Measurements from ENCODE around the gene PHACTR3. TPM values are rescaled to one million over a fixed set of nuclear protein-coding genes. Genes with fewer than 3 reads are reported as not detected.

The PHACTR3 gene
- total RNA-seq, 1 donor from 2014 or later: not detected

DNA sequence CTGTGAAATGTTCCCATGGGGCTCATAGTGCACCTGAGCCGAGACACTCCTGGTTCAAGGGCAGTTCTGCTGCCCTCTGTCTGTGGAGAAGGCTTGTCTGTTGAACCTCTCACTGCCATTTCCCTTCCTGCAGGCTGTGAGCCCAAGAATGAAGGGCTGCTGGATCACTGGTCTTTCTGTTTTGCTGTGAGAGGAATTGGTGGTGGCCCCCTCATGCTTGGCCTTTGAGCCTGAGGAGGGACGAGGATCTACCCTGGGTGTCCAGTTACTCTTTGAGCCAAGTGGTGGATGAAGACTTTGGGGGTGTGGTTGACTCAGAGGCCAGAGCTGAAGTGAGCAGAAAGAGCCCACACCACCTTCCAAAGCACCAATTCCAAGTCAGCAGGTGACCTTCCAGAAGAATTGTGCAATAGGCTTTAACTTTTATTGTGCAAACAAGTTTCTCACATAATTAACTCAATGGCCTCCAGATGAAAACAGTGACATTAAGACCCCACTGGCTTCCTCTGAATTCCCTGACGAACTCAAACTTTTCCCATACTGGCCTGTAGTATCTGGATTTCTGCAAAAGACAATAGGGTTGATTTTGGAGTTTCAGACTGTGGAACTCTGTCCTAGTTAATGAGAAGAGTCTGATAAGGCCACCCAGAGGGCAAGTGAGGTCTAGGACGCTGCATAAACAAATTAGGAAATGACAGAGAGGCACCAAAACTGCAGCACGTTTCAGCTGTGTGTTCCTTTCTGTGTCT, 101.5 kb downstream of the PHACTR3 start:
- no peaks in the 10 kb centered on the region for H3K36me3 Mint-ChIP-seq (ENCODE audit: low read depth)
- no peak overlapping the region for H3K27ac Mint-ChIP-seq (ENCODE audit: unreplicated experiment)
- no peaks in the 10 kb centered on the region for H3K4me1 Mint-ChIP-seq (ENCODE audit: low read depth)
- no peaks in the 10 kb centered on the region for H3K9me3 Mint-ChIP-seq (ENCODE audit: low read depth)
- no peak for DNase-seq (ENCODE audit: low spot score)
- peaks cover 4% of the 10 kb centered on the region for H3K27me3 Mint-ChIP-seq (ENCODE audit: low read depth)
- TF ChIP-seq, protein P1, sequence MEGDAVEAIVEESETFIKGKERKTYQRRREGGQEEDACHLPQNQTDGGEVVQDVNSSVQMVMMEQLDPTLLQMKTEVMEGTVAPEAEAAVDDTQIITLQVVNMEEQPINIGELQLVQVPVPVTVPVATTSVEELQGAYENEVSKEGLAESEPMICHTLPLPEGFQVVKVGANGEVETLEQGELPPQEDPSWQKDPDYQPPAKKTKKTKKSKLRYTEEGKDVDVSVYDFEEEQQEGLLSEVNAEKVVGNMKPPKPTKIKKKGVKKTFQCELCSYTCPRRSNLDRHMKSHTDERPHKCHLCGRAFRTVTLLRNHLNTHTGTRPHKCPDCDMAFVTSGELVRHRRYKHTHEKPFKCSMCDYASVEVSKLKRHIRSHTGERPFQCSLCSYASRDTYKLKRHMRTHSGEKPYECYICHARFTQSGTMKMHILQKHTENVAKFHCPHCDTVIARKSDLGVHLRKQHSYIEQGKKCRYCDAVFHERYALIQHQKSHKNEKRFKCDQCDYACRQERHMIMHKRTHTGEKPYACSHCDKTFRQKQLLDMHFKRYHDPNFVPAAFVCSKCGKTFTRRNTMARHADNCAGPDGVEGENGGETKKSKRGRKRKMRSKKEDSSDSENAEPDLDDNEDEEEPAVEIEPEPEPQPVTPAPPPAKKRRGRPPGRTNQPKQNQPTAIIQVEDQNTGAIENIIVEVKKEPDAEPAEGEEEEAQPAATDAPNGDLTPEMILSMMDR (IDR thresholded peaks at IDR 0.05): no peak
- H3K4me3 Mint-ChIP-seq (ENCODE audit: unreplicated experiment): no peak overlapping the region

DNA sequence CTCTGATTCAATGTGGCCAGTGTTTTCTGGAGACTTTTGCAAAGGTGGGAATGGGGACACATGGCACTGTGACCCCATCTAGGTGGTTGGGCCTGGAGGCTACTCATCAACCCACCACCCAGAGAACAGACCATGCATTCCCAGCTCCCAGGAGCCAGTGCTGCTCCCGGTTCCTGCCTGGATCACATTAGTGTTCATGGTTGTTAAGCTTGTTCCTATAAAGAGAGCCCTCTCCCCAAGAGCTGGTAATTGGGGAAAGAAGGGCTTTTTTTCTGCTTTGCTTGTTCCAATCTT, 102.0 kb downstream of the PHACTR3 start:
- no peak overlapping the region for H3K4me3 Mint-ChIP-seq (ENCODE audit: unreplicated experiment)
- H3K9me3 Mint-ChIP-seq (ENCODE audit: low read depth): no peaks in the 10 kb centered on the region
- H3K27ac Mint-ChIP-seq (ENCODE audit: unreplicated experiment): no peak overlapping the region
- no peak for DNase-seq (ENCODE audit: low spot score)
- no peaks in the 10 kb centered on the region for H3K36me3 Mint-ChIP-seq (ENCODE audit: low read depth)
- peaks cover 4% of the 10 kb centered on the region for H3K27me3 Mint-ChIP-seq (ENCODE audit: low read depth)
- TF ChIP-seq, protein P1 (IDR thresholded peaks at IDR 0.05): no peak
- no peaks in the 10 kb centered on the region for H3K4me1 Mint-ChIP-seq (ENCODE audit: low read depth)

DNA sequence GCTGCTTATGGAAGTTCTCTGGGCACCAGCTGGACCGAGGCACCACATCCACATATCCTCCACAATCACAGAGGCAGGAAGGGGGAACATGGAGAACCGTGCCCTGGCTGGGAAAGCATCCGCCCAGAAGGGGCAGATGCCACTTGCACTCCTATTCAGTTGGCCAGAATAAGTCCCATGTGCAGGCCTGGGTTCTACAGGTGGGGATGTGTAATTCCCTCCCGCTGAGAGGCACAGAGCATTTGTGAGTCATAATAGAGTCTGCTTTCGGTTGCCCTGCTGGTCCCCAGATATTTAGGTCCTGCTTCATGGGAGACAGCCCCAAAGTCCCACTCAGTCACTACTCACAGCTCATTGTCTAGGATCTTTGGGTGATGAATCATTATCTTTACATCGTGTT, 104.0 kb downstream of the PHACTR3 start:
- Mint-ChIP-seq H3K9me3 (ENCODE audit: low read depth) (peaks cover 6% of the 10 kb centered on the region), H3K27me3 (ENCODE audit: low read depth) (no peaks in the 10 kb centered on the region), H3K36me3 (ENCODE audit: low read depth) (peaks cover 2% of the 10 kb centered on the region), H3K27ac (ENCODE audit: unreplicated experiment) (no peak overlapping the region), H3K4me1 (ENCODE audit: low read depth) (no peaks in the 10 kb centered on the region), H3K4me3 (ENCODE audit: unreplicated experiment) (no peak overlapping the region)
- DNase-seq (ENCODE audit: low spot score): no peak
- TF ChIP-seq, protein P1 (IDR thresholded peaks at IDR 0.05): no peak

DNA sequence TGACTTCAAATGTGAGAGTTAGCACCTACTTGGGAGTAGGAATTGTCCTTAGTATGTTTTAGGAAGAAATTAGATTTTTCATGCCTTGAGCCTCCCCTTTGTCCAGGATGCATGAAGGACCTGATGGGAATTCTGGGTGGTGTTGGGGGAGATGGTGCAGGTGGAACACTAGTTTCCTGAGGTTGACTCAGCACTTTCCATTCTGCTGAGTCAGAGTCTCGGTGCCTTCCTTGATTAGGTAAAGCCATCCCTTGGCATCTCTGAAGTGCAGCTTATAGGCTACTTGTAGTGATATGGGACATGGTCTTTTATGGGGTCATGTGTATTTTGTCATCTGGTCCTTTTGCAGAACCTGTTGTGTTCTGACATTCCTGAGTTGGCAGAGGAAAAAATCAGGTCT, 105.3 kb downstream of the PHACTR3 start:
- H3K4me3 Mint-ChIP-seq (ENCODE audit: unreplicated experiment): no peak overlapping the region
- H3K27ac Mint-ChIP-seq (ENCODE audit: unreplicated experiment): no peak overlapping the region
- TF ChIP-seq, protein P1 (IDR thresholded peaks at IDR 0.05): no peak
- peaks cover 12% of the 10 kb centered on the region for H3K9me3 Mint-ChIP-seq (ENCODE audit: low read depth)
- peaks cover 2% of the 10 kb centered on the region for H3K36me3 Mint-ChIP-seq (ENCODE audit: low read depth)
- DNase-seq (ENCODE audit: low spot score): no peak
- H3K27me3 Mint-ChIP-seq (ENCODE audit: low read depth): no peaks in the 10 kb centered on the region
- H3K4me1 Mint-ChIP-seq (ENCODE audit: low read depth): no peaks in the 10 kb centered on the region

DNA sequence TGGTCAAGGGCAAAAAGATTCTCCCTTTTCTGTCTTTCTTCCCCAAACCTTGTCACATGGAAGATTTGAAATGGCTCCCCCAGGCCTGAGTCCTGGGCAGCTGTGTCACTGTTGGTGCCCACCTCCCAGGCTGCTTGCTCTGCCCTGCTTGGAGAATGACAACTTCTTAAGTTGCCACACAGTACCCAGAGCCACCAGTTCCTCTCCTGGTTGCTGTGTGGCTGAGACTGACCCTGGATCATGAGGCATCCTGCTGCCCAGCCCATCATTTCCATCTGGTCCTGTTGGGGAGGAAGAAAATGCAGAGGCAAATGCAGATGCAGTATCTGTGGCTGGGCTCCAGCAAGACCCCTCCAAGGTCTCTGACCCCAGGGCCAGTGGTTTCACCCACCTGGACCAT, 113.7 kb downstream of the PHACTR3 start:
- DNase-seq (ENCODE audit: low spot score): no peak
- H3K27me3 Mint-ChIP-seq (ENCODE audit: low read depth): peaks cover 5% of the 10 kb centered on the region
- no peaks in the 10 kb centered on the region for H3K36me3 Mint-ChIP-seq (ENCODE audit: low read depth)
- no peak overlapping the region for H3K27ac Mint-ChIP-seq (ENCODE audit: unreplicated experiment)
- H3K4me3 Mint-ChIP-seq (ENCODE audit: unreplicated experiment): no peak overlapping the region
- no peaks in the 10 kb centered on the region for H3K4me1 Mint-ChIP-seq (ENCODE audit: low read depth)
- H3K9me3 Mint-ChIP-seq (ENCODE audit: low read depth): peaks cover 6% of the 10 kb centered on the region
- TF ChIP-seq, protein P1 (IDR thresholded peaks at IDR 0.05): no peak
